Measurements from ENCODE around the gene SDHA.
"Not testable (repeated sequence)": the region's sequence is repeated elsewhere in the genome, so short reads cannot be mapped to it uniquely, and the experiment has no call there.

SDHA gene

GRCh38 chr5:257148-257547 is 39.0 kb downstream of the SDHA start:
- no peak for DNase-seq (ENCODE audit: low read depth)

GRCh38 chr5:263275-263974 is 45.3 kb downstream of the SDHA start:
- not testable (repeated sequence) for DNase-seq (ENCODE audit: low read depth)

GRCh38 chr5:264338-264737 is 46.2 kb downstream of the SDHA start:
- DNase-seq (ENCODE audit: low read depth), result no peak

- not testable (repeated sequence) for DNase-seq (ENCODE audit: low read depth)
These were observed 48.3 kb downstream of the SDHA start for GRCh38 chr5:266311-267026.

- no peak for DNase-seq (ENCODE audit: low read depth)
These were observed 49.6 kb downstream of the SDHA start for GRCh38 chr5:267716-268115.

- no peak for DNase-seq (ENCODE audit: low read depth)
These were observed 52.2 kb downstream of the SDHA start for GRCh38 chr5:270340-270739.

- not testable (repeated sequence) for DNase-seq (ENCODE audit: low read depth)
These were observed 53.7 kb downstream of the SDHA start for GRCh38 chr5:271828-272167.

- DNase-seq (ENCODE audit: low read depth), result not testable (repeated sequence)
These were observed 55.0 kb downstream of the SDHA start for GRCh38 chr5:273091-273490.

GRCh38 chr5:273491-273890 is 55.4 kb downstream of the SDHA start:
- not testable (repeated sequence) for DNase-seq (ENCODE audit: low read depth)

GRCh38 chr5:274346-274745 is 56.2 kb downstream of the SDHA start:
- DNase-seq (ENCODE audit: low read depth), result not testable (repeated sequence)

- no peak for DNase-seq (ENCODE audit: low read depth)
These were observed 60.5 kb downstream of the SDHA start for GRCh38 chr5:278646-279045.

GRCh38 chr5:279051-279665 is 61.0 kb downstream of the SDHA start:
- DNase-seq (ENCODE audit: low read depth), result not testable (repeated sequence)

GRCh38 chr5:285991-286557 is 68.0 kb downstream of the SDHA start:
- DNase-seq (ENCODE audit: low read depth), result no peak

- not testable (repeated sequence) for DNase-seq (ENCODE audit: low read depth)
These were observed 72.1 kb downstream of the SDHA start for GRCh38 chr5:290200-290599.

- not testable (repeated sequence) for DNase-seq (ENCODE audit: low read depth)
These were observed 73.2 kb downstream of the SDHA start for GRCh38 chr5:291345-291744.

- not testable (repeated sequence) for DNase-seq (ENCODE audit: low read depth)
These were observed 76.7 kb downstream of the SDHA start for GRCh38 chr5:294788-295187.

GRCh38 chr5:296207-296606 is 78.1 kb downstream of the SDHA start:
- not testable (repeated sequence) for DNase-seq (ENCODE audit: low read depth)

- DNase-seq (ENCODE audit: low read depth), result not testable (repeated sequence)
These were observed 78.8 kb downstream of the SDHA start for GRCh38 chr5:296954-297353.

GRCh38 chr5:297448-297847 is 79.3 kb downstream of the SDHA start:
- DNase-seq (ENCODE audit: low read depth), result not testable (repeated sequence)

- DNase-seq (ENCODE audit: low read depth), result not testable (repeated sequence)
These were observed 80.0 kb downstream of the SDHA start for GRCh38 chr5:297991-298736.

GRCh38 chr5:298737-299125 is 80.6 kb downstream of the SDHA start:
- no peak for DNase-seq (ENCODE audit: low read depth)

- not testable (repeated sequence) for DNase-seq (ENCODE audit: low read depth)
These were observed 81.8 kb downstream of the SDHA start for GRCh38 chr5:299921-300320.
